Omental fat pad (tissue), 4 donors: ENCODE measurements around the gene LRRC2. TPM values are rescaled to one million over a fixed set of nuclear protein-coding genes. Genes with fewer than 3 reads are reported as not detected.

Experiments used
- ATAC-seq: fragments of 150-250 bp; one replicate; pipeline ENCODE4 v1.9.1; 2016; ENCODE audit warnings: mild to moderate bottlenecking, moderate library complexity; ENCODE audit not compliant: low FRiP score
- DNase-seq: peaks from one replicate; pipeline ENCODE4 v3.0.0-alpha.2; 2019; ENCODE audit warnings: low spot score
- total RNA-seq, 4 donors: library from RNA; depleted of rRNA; stranded (reverse); fragments of >200 nt; gene quantifications; one replicate each; pipeline ENCODE4 v1.1.0, GENCODE V29; 2016
- TF ChIP-seq, protein P1 (sequence below), 3 donors: fragments of 450-650 bp; IDR thresholded peaks; one replicate each; pipeline ENCODE4 v1.5.1; 2016 to 2017; ENCODE audit warnings: antibody characterized with exemption in 3 of 3, mild to moderate bottlenecking in 3 of 3, moderate library complexity in 2 of 3

Gene LRRC2
- total RNA-seq, 4 donors from 2014 or later = 2.0 to 6.9 (median 3.8) TPM

DNA sequence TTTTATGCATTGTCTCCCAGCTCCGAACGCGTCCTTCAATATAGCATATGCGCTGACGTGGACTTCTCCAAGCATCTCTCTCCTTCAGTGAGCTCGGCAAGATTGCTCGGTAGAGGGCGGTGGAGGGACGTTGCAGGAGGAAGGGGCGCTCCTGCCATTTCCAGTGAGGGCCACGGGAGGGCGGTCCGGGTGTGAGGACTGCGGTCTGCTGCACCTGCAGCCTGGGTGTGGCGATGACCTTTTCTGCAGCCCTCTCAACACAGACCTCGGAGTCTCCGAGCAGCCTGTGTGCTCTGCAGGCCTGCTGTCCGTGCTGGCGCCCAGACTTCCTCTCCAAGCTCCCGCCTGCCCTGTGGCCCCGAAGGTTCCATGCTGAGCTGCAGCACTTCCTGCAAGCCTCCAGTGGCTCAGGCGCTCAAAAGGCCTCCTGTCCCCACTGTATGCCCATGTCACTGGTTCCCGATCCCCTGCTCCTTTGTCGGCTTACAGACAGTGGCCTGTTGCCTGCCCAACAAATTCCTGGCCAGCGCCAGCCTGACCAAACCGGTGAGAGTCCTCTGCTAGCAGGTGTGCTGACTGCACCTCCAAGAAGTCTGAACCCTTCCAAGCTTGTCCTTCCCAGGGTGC is 77.3 kb downstream of the LRRC2 start:
- ATAC-seq = peak; percentile 84
- DNase-seq = peak; percentile 85
- TF ChIP-seq, protein P1, sequence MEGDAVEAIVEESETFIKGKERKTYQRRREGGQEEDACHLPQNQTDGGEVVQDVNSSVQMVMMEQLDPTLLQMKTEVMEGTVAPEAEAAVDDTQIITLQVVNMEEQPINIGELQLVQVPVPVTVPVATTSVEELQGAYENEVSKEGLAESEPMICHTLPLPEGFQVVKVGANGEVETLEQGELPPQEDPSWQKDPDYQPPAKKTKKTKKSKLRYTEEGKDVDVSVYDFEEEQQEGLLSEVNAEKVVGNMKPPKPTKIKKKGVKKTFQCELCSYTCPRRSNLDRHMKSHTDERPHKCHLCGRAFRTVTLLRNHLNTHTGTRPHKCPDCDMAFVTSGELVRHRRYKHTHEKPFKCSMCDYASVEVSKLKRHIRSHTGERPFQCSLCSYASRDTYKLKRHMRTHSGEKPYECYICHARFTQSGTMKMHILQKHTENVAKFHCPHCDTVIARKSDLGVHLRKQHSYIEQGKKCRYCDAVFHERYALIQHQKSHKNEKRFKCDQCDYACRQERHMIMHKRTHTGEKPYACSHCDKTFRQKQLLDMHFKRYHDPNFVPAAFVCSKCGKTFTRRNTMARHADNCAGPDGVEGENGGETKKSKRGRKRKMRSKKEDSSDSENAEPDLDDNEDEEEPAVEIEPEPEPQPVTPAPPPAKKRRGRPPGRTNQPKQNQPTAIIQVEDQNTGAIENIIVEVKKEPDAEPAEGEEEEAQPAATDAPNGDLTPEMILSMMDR (IDR thresholded peaks at IDR 0.05) = peak in 2 of 3 donors; percentile 34 to 92

- DNase-seq (no peak), ATAC-seq (no peak)
- TF ChIP-seq, protein P1 (IDR thresholded peaks at IDR 0.05) = no peak
Observed at GRCh38 chr3:46485779-46486175, 80.3 kb downstream of the LRRC2 start.

DNA sequence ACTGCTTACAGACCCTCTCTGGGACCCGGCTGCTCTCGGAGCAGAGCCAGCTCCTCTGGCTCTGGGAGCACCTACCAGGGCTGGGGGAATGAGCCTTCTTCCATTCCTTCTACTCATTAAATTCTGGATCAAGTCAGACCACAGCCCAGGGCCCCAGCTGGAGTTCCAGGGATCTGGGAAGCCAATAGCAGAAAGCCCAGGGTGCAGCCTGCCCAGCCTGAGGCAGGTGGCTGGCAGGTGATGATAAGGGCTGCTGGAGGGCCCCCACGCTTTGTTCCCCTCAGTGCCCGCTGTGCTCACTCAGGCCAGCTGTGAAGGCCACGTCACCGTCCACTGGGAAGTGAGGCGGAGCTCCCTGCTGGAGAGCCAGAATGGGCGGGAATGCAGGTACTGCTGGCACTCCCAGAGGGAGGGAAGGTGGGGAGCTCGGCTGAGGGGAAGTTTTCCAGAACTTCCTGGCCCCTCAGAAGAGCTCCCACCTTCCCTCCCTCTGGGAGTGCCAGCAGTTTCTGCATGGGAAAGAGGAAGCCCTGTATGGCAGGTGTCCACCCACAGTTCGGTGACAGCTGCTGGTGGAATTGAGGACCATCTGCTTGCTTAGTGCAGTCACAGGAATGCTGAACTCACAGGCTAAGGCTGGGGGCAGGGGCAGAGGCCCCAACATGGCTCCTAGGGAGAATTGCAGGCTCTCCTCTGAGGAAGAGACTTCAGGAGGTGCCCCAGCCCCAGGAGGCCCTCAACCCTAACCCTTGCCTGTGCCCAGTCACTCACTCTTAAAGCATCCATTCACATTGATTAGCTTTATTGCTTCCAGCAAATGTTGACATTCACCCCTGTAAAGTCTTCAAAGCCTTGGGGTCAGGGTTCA is 81.0 kb downstream of the LRRC2 start:
- peak; percentile 46 for ATAC-seq
- DNase-seq = no peak
- TF ChIP-seq, protein P1 (IDR thresholded peaks at IDR 0.05) = no peak

DNA sequence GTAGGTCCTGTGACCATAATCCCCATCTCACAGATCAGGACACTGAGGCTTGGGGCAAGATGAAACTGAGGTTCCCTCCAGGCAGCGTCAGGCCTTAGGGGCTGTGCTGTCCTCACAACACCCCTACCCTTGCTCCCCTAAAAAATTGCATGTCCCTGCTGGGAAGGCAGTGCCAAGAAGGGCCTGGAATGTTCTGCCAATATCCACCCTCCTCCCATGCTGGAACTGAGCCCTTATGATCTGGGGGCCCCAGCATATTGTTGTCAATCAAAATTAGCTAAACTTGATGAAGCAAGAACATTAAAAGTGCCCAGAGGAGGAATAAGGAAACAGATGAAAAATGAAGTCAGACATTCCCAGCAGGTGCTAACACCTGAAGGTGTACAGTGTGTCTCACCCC is 81.7 kb downstream of the LRRC2 start:
- TF ChIP-seq, protein P1 (IDR thresholded peaks at IDR 0.05) = no peak
- no peak for DNase-seq
- no peak for ATAC-seq

GRCh38 chr3:46483825-46484224 is 82.3 kb downstream of the LRRC2 start:
- TF ChIP-seq, protein P1 (IDR thresholded peaks at IDR 0.05) = no peak
- ATAC-seq = no peak
- DNase-seq = no peak

- TF ChIP-seq, protein P1 (IDR thresholded peaks at IDR 0.05) = no peak
- DNase-seq = no peak
Observed at GRCh38 chr3:46482632-46483350, 83.3 kb downstream of the LRRC2 start.

More at GRCh38 chr3:46482632-46483350, 83.3 kb downstream of the LRRC2 start:
- no peak for ATAC-seq
